Heart left ventricle (tissue), 13 donors: ENCODE data around the gene HOXB1.

ENCODE experiments used
- POLR2A ChIP-seq, 2 donors: fragments of 450-650 bp; IDR thresholded peaks; one replicate each; pipeline ENCODE4 v1.6.1; 2017; ENCODE audit warnings: antibody characterized with exemption in 2 of 2, mild to moderate bottlenecking in 2 of 2, moderate library complexity in 2 of 2
- TF ChIP-seq, protein P1 (sequence below), 12 donors: fragments of 200-600 bp; sonication (generic) in 4 of 12; IDR thresholded peaks; one replicate each; pipeline versions ENCODE4 v1.5.0 to v1.8.0; 2018 to 2022; ENCODE audit warnings: antibody characterized with exemption in 12 of 12, mild to moderate bottlenecking in 5 of 12
- donor health status: ischemic (EF 13 %, LVEDD 7.1; RV severe dilation, severe dysfunction).
- donor health status: DM: no; HTN: yes; CAD: no.
- donor health status: DM: no; HTN: no; CAD: no.
- donor health status: ischemic (EF 25% LVEDD 6.9; RV normal size, moderate dysfunction).
- donor health status: ischemic (EF 25% LVEDD 5.7; RV mildly dilated, moderate dysfunction).
- donor health status: ischemic (EF 35%, LVEDD 5.7; RV mildly dilated, moderate dysfunction).
- donor health status: nonischemic (EF 11% LVEDD 7.7; RV severe dilation, severe dysfunction).
- donor health status: DM: yes; HTN: yes; CAD: no.
- donor health status: PGD.
- donor health status: ischemic (EF 29% LVEDD 5.4; RV normal size, mild dysfunction).
- donor health status: nonischemic (EF 23%, LVEDD 6.1; RV moderate dilation, normal function).

DNA sequence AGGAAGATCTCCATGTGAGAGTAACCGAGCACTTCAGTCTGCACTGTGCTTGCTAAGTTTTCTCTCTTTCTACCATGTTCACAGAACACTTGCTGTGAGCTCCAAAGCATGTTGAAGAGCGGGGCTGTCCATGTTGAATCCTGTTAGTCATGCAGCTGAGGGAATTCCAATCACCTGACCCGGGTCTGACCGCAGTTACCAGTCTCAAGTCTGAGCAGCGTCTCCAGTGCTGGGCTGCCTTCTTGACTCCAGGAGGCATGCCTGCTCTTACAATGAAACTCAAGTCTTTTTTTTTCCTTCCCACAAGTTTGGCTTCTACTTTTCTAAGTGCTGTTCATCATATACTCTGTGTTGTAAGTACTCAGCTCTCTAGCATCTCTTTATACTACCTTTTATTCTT is 44.3 kb downstream of the HOXB1 start:
- TF ChIP-seq, protein P1, sequence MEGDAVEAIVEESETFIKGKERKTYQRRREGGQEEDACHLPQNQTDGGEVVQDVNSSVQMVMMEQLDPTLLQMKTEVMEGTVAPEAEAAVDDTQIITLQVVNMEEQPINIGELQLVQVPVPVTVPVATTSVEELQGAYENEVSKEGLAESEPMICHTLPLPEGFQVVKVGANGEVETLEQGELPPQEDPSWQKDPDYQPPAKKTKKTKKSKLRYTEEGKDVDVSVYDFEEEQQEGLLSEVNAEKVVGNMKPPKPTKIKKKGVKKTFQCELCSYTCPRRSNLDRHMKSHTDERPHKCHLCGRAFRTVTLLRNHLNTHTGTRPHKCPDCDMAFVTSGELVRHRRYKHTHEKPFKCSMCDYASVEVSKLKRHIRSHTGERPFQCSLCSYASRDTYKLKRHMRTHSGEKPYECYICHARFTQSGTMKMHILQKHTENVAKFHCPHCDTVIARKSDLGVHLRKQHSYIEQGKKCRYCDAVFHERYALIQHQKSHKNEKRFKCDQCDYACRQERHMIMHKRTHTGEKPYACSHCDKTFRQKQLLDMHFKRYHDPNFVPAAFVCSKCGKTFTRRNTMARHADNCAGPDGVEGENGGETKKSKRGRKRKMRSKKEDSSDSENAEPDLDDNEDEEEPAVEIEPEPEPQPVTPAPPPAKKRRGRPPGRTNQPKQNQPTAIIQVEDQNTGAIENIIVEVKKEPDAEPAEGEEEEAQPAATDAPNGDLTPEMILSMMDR (IDR thresholded peaks at IDR 0.05), result no peak
- TF ChIP-seq POLR2A (IDR thresholded peaks at IDR 0.05), result no peak
